Iris pigment epithelial cell (primary cell): ENCODE results near the gene COL2A1.

Experiments
- DNase-seq: peaks from one replicate; pipeline ENCODE4 v3.0.0-alpha.2; 2011; ENCODE audit warnings: low read depth

The COL2A1 gene

DNA sequence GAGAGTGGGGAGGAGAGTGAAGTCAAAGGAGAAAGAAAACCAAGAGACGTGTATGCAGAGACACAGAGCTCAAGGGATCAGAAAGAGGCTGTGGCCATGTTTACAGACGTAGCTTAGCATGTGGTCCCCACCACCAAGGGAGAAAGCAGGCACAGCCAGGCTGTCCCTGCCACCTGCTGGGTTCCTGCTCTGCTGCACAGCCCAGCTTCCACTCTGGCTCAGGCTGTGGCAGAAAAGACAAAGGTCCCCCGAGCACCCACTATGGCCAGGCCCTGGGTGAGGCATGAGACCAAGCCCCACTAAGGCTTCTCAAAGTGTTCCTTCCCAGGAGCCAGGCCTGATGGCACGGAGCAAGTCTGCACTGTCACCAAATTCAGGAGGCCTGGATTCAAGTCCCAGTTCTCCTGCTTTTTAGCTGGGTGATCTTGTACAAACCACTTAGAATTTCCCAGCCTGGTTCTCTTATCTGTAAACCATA lies 25.9 kb upstream of the COL2A1 start:
- DNase-seq: no peak

DNA sequence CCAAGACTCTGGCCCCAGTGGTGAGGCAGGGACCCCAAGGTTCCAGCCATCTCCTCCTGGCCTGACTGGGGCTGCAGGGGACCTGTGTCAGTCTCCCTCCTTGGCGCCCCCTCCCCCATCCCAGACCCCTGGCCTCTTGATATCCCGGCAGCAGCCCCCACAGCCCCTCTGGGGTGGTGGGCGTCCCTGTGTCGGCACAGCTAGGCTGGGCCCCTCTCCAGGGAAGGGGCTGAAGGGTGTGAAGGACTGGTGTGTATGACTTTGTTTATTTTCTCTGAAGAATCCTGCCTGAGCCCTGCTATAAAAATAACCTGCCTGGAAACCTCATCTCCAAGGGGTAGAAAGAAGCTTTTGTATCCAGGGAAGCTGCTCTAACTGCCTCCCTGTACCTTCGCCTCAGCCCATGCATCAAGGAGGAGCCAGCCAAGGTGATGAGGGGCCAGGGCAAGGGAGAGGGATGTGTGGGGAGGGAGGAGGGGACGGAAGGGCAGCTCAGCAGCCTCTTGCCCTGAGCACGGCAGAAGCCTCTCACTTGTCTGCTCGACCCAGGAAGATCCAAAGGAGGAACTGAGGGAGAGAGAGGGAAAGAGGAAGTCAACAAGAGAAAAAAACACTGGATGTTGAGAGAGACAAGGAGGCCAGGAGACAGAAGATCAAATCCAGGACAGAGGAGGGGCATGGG lies 25.4 kb upstream of the COL2A1 start:
- no peak for DNase-seq

DNA sequence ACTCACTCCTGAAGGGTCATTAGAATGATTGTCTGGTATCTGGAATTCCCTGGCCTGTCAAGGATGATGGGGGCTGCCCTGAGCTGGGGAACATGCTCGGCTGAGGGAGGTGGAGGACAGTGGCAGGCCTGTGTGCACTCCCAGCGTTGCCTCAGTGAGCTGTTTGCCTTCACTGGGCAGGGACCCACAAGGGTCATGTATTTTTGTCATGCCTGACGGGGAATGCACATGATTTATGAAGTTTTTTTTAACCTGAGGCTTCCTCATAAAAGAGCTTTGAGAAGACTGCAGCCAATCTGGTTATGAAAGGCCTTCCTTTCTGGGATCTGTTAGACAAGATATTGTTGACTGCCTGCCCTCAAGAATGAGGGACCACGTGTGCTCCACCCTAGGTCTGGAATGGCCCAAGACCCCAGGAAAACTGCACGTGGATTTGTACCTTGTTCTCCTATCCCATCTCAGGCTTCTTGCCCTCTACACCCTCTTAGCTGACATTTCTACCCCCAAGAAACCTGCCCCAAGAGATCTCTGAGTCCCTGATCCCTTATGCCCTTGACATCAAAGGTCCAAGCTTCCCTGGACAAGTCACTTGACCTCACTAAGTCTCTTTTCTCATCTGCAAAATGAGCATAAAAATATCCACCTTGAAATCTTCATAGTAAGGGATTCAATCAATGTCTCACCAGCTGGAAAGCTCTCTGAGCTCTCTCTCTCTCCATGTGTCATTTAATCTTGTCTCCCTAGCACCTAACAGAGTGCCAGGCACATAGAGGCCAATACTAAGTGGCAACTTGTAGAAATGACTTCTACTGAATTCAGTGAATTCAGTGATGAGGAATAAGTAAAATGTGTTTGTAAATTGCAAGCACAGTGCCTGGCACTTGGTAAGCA lies 24.5 kb upstream of the COL2A1 start:
- DNase-seq: no peak

DNA sequence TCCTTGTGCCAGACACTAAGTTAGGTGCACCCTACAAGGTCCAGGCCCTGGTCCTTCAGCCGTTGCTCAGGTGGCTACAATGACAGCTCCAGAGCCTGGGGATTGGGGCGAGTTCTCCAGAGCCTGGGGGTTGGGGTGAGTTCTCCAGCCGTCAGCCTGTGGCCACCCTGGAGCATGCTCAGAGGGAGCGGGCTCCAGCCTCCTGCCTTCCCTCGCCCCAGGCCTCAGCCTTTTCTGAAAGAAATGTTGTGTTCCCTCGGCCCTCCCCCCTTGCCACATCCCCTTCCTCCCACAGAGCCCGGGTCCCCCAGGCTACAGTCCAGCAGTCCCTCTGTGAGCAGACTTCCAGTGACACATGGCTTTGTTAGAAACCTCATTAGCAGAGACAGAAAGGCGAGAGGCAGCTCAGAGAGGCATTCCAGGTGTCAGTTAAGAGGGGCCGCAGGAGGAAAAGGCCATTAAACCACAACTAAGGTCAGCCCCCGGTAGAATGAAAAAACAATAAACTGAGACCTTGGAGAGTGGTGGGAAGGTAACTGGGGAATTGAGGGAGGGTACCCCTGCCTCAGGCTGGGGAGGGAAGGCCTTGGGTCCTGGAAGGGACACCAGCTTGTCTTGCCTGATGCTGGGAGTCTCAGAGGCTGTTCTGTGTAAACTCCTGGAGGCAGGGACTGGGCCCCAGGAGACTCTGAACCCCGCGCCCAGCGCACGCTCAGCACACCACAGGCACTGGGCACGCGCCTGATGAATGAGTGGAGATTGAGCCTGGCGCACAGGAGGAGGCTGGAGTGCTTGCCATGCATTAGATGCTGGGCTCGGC lies 23.1 kb upstream of the COL2A1 start:
- DNase-seq: no peak

DNA sequence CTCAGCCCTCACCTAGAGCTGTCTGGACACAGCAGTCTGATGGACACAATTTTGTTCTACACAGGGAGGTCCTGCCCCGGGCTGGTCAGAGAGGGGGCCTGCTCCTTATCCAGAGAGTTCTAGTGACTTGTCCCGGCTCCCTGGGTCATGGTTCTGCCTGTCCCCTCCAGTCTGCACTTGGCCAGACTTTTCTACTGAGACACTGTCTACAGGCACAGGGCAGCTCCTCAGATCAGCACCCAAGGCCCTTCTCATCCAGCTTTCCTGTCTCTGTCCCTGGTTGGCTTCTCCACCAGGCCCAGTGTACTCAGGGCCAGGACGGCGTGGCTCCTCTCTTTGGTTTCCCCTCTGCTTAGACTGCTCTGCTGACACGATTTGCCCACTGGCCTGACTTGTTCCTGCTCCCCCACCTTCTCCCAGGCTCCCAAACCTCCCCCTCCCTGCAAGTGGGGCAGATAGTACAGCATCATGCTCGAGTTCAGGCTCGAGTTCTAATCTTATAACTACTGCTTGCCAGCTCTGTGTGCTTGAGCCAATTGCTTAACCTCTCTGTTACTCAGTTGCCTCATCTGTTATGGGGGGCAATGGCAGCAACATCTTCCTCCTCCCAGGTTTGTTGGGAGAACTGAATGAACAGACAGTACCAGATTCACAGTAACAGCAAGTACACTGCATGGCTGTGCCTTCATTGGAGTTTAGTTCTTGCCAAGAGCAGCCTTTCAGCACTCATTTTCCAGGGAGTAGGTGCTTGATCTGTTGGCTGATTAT lies 22.0 kb upstream of the COL2A1 start:
- no peak for DNase-seq

GRCh38 chr12:48025281-48025680 lies 21.0 kb upstream of the COL2A1 start:
- DNase-seq: no peak

- no peak for DNase-seq
Observed at GRCh38 chr12:48024735-48025134, 20.5 kb upstream of the COL2A1 start.

DNA sequence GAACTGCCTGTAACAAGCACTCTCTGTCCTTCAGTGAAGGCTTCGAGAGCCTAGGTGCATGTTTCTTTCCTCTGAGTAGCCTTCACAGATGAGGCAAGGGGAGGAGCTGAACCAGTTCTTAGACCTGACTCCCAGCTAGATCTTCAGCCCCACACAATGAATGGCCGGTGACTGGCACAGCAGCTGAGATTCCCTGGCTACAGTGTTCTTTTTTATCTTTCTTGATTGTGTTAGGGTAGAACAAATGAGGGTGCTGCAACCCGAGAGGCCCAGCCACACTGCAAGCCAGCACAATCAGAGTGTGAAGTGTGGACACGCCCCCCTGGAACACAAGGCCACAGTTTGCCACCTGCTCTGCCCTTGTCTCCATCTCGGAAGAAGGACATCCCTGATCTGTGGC lies 19.1 kb upstream of the COL2A1 start:
- no peak for DNase-seq

DNA sequence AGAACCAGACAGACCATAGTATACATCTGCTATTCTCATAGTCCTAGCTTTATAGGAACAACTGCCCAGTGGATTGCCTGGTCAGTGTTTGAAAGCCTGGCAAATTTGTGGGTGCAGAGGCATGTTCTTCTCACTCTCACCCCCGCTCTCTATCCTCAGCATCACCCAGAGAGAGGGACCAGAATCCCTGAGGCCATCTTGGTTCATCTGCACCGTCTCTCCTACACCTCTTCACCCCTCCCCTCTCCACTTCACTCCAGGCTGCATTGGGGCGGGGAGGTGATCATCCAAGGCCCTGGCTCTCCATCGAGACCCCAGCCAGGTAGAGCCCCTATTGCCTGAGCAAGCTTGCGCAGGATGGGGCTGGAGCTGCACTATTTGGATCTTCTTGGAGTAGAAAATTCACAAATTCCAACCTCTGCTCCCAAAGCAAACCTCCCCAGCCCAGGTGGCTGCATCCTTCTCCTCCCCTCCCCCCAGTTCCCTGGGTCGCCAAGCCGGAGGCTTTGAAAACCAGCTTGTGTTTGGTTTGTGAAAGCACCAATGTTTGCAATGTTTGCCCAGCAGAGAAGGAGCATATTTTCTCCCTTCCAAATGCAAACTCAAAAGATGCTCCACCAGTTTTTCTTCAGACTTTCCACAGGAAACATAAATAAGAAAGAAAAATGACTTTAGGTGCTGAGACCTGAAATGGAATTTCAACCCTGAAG lies 18.6 kb upstream of the COL2A1 start:
- DNase-seq: no peak

GRCh38 chr12:48022180-48022521 lies 17.9 kb upstream of the COL2A1 start:
- no peak for DNase-seq

DNA sequence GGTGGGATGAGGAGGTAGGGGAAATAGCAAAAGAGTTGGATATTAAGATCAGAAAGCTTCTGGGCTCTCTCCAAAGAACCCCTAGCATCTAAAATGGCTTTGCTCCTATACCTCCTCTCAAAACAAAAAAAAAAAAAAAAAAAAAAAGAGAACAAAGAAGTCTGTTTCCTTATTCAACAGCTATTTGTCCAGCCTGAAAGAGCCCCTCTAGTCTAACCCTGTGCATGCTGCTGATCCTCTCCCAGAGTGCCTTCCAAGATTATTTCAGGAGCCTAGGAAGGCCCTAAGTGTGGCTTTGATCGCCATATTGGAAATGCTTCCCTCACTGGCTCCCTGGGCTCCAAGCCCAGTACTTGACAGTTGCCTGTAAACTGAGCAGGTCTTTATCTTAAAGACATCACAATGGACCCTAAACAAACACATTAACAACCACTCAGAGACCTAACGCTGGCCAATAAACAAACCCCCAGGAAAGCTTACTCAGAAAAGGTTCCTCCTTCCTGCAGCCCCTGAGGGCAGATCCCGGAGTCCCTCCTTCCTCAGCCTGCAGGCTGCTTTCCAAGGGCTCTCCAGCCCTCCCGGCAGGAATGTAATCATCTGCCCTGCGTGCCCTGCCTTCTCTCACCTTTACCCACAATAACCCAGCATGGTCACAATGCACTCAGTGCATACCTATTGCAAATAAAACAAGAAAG lies 17.4 kb upstream of the COL2A1 start:
- DNase-seq: no peak

GRCh38 chr12:48019639-48020265 lies 15.5 kb upstream of the COL2A1 start:
- DNase-seq: no peak

DNA sequence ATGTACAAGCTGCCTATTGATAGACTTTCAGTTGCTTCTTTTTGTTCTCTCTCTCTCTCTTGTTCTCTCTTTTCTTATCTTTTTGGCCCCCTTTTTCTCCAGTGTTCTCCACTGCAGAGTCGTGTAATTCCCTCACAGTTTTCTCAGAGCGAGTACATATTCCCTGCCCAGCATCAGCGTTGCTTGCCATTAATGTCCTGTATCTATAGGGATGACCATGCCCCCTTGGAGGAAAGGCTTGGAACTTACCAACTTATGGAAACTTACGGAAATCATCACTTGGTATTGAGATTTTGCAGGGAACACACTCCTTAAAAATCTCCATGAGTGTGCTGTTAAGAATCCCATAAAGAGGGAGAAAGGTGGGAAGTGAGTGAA lies 14.3 kb upstream of the COL2A1 start:
- DNase-seq: no peak

DNA sequence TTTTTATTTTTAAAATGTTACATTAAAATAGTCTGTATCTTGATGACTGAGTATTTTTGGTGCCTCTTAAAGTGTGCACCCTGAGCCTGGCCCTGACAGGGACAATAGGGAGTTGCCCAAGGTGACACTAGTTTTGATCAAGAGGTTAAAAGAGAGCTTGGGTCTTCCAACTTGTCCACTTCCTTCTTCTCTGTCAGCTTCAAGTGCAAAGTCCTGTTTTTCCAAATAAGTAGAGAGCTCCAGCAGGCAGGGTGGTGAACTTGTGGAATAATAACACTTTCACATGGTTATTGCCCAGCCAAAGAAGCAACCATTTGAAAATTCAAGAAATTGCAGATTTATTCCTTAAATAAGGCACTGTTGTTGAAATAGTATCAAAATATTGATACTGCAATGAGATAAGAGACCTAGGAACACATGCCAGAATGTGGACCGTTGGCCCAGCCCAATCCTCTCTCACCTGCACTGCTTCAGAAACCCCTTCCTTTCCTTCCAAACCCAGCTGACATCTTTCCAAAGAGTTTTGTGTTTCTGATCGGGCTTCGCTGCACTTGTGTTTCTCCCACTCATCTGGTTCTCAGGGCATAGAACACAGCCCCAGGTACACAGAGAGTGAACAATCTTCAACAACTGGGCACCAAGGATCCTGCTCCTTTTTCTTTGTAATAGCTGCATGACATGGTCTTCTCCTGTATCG lies 13.8 kb upstream of the COL2A1 start:
- DNase-seq: no peak

GRCh38 chr12:48017496-48017895 lies 13.2 kb upstream of the COL2A1 start:
- no peak for DNase-seq

GRCh38 chr12:48016373-48017020 lies 12.2 kb upstream of the COL2A1 start:
- no peak for DNase-seq

GRCh38 chr12:48015954-48016353 lies 11.7 kb upstream of the COL2A1 start:
- DNase-seq: no peak

DNA sequence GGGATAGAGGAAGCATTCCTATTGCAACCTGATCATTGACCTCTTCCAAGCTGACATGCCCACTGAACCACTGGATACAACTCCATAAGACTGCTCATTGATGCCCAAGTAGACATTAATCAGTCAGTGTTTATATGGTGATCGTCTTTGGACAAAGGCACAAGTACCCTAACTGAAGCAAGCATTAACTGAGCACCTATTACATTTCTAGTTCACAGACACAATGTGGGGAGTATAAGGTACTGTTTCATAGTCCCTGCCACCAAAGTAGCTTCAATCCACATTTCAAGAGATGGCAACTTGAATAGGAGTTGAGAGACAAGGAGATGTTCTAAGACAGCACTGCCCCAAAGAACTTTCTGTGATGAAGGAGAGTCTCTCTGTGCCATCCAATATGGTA lies 10.9 kb upstream of the COL2A1 start:
- DNase-seq: no peak

GRCh38 chr12:48013287-48013686 lies 9.0 kb upstream of the COL2A1 start:
- DNase-seq: no peak
